Lower lobe of right lung (tissue), 2 donors: Measurements from ENCODE around the gene B4GALT5. TPM values are rescaled to one million over a fixed set of nuclear protein-coding genes. Genes with fewer than 3 reads are reported as not detected.

Source experiments
- ATAC-seq, 2 donors: fragments of 200-7000 bp; cut with Tn5 transposase; one replicate each; pipeline ENCODE4 v1.9.1; 2020 to 2022; ENCODE audit warnings: mild to moderate bottlenecking in 2 of 2, moderate library complexity in 2 of 2
- DNase-seq: peaks from one replicate; pipeline ENCODE4 v3.0.0-alpha.2; 2020
- H3K27ac ChIP-seq: fragments of 200-600 bp; one replicate; pipeline ENCODE4 v1.8.0; 2022
- H3K27me3 ChIP-seq: fragments of 200-600 bp; one replicate; pipeline ENCODE4 v1.8.0; 2022; ENCODE audit warnings: low read depth
- H3K36me3 ChIP-seq: fragments of 200-600 bp; one replicate; pipeline ENCODE4 v1.8.0; 2022; ENCODE audit warnings: mild to moderate bottlenecking
- H3K4me1 ChIP-seq: fragments of 200-600 bp; one replicate; pipeline ENCODE4 v1.8.0; 2022
- H3K4me3 ChIP-seq: fragments of 200-600 bp; one replicate; pipeline ENCODE4 v1.8.0; 2022; ENCODE audit warnings: mild to moderate bottlenecking
- H3K9me3 ChIP-seq: fragments of 200-600 bp; one replicate; pipeline ENCODE4 v1.8.0; 2022
- CTCF ChIP-seq: fragments of 200-600 bp; IDR thresholded peaks from one replicate; pipeline ENCODE4 v1.8.0; 2022; ENCODE audit warnings: antibody characterized with exemption, mild to moderate bottlenecking
- intact Hi-C: fragments of 100-400 bp; cut with DNase I; formaldehyde crosslinking; loops from one replicate; pipeline ENCODE4 v1.11.0; 2022
- total RNA-seq: library from RNA; stranded (reverse); fragmentation: NEBNext Ultra II Directional; extraction: Animal tissue kit (Norgen Biotek cat#: 25700); gene quantifications from one replicate; pipeline ENCODE4 v1.2.1, GENCODE V29; 2021
- donor health status: DM: no; HTN: yes; CAD: no; lungs with severe emphysema.

The B4GALT5 gene
- total RNA-seq, 1 donor from 2014 or later, result 39.5 TPM

- peaks cover 7% of the 10 kb centered on the region for H3K4me1 ChIP-seq
- H3K27ac ChIP-seq, result no peak overlapping the region
- no peaks in the 10 kb centered on the region for H3K9me3 ChIP-seq
- H3K27me3 ChIP-seq, result no peaks in the 10 kb centered on the region
- TF ChIP-seq CTCF, result no peak
- H3K4me3 ChIP-seq, result no peak overlapping the region
- no peaks in the 10 kb centered on the region for H3K36me3 ChIP-seq
- intact Hi-C loops, result no loop called here
- DNase-seq, result no peak
- ATAC-seq, result no peak
Observed at GRCh38 chr20:49742948-49743347, 29.3 kb upstream of the B4GALT5 start.

GRCh38 chr20:49741977-49742376 is 28.3 kb upstream of the B4GALT5 start:
- no peak overlapping the region for H3K4me3 ChIP-seq
- H3K27me3 ChIP-seq, result no peaks in the 10 kb centered on the region
- ATAC-seq, result no peak
- H3K4me1 ChIP-seq, result no peaks in the 10 kb centered on the region
- H3K27ac ChIP-seq, result no peak overlapping the region
- H3K9me3 ChIP-seq, result no peaks in the 10 kb centered on the region
- intact Hi-C loops, result no loop called here
- no peak for TF ChIP-seq CTCF
- DNase-seq, result no peak
- H3K36me3 ChIP-seq, result no peaks in the 10 kb centered on the region

GRCh38 chr20:49740807-49741206 is 27.1 kb upstream of the B4GALT5 start:
- Histone ChIP-seq H3K9me3 (no peaks in the 10 kb centered on the region), H3K27me3 (no peaks in the 10 kb centered on the region), H3K4me3 (no peak overlapping the region), H3K4me1 (no peaks in the 10 kb centered on the region), H3K27ac (no peak overlapping the region), H3K36me3 (no peaks in the 10 kb centered on the region)
- ATAC-seq, result no peak
- intact Hi-C loops, result no loop called here
- no peak for TF ChIP-seq CTCF
- DNase-seq, result no peak

- peak; percentile 23 to 34 for ATAC-seq
Observed at GRCh38 chr20:49739042-49739441, 25.4 kb upstream of the B4GALT5 start.

GRCh38 chr20:49737260-49737659 is 23.6 kb upstream of the B4GALT5 start:
- H3K4me1 ChIP-seq, result no peaks in the 10 kb centered on the region
- intact Hi-C loops, result no loop called here
- H3K27me3 ChIP-seq, result no peaks in the 10 kb centered on the region
- ATAC-seq (no peak), DNase-seq (no peak)
- no peaks in the 10 kb centered on the region for H3K9me3 ChIP-seq
- no peaks in the 10 kb centered on the region for H3K36me3 ChIP-seq
- H3K4me3 ChIP-seq, result no peak overlapping the region
- no peak for TF ChIP-seq CTCF
- H3K27ac ChIP-seq, result no peak overlapping the region

More at GRCh38 chr20:49739042-49739441, 25.4 kb upstream of the B4GALT5 start:
- Histone ChIP-seq H3K4me1 (no peaks in the 10 kb centered on the region), H3K9me3 (no peaks in the 10 kb centered on the region), H3K27me3 (no peaks in the 10 kb centered on the region), H3K36me3 (no peaks in the 10 kb centered on the region), H3K4me3 (no peak overlapping the region), H3K27ac (no peak overlapping the region)
- DNase-seq, result no peak
- TF ChIP-seq CTCF, result no peak
- intact Hi-C loops, result no loop called here

GRCh38 chr20:49729780-49730179 is 16.1 kb upstream of the B4GALT5 start:
- Histone ChIP-seq H3K9me3 (no peaks in the 10 kb centered on the region), H3K27me3 (no peaks in the 10 kb centered on the region), H3K36me3 (no peaks in the 10 kb centered on the region), H3K4me3 (no peak overlapping the region), H3K4me1 (peaks cover 17% of the 10 kb centered on the region), H3K27ac (no peak overlapping the region)
- no peak for TF ChIP-seq CTCF
- intact Hi-C loops, result no loop called here
- ATAC-seq, result no peak
- no peak for DNase-seq
